H9 (cell line): ENCODE measurements around the gene EHD1. TPM values are rescaled to one million over a fixed set of nuclear protein-coding genes. Genes with fewer than 3 reads are reported as not detected.

Experiments
- DNase-seq: peaks from one replicate; pipeline ENCODE4 v3.0.0-alpha.2; 2017
- H2AFZ ChIP-seq: one replicate; pipeline ENCODE4 v1.6.1; 2013; ENCODE audit warnings: mild to moderate bottlenecking, low read length, control low read depth, moderate library complexity
- H2AK5ac ChIP-seq: 2 replicates; pipeline ENCODE4 v1.6.1; 2013; ENCODE audit warnings: low read length, control low read depth, mixed read lengths; ENCODE audit not compliant: insufficient read length
- H2BK120ac ChIP-seq: one replicate; pipeline ENCODE4 v1.6.1; 2013; ENCODE audit warnings: low read depth, mild to moderate bottlenecking, low read length, control low read depth, inconsistent platforms; ENCODE audit not compliant: poor library complexity, severe bottlenecking
- H2BK12ac ChIP-seq: 2 replicates; pipeline ENCODE4 v1.6.1; 2013; ENCODE audit warnings: low read length, control low read depth, mixed read lengths, low read depth; ENCODE audit not compliant: insufficient read length
- H2BK15ac ChIP-seq: 2 replicates; pipeline ENCODE4 v1.6.1; 2013; ENCODE audit warnings: low read depth, low read length, control low read depth
- H2BK20ac ChIP-seq: one replicate; pipeline ENCODE4 v1.6.1; 2013; ENCODE audit warnings: low read depth, mild to moderate bottlenecking, low read length, control low read depth, inconsistent platforms; ENCODE audit not compliant: poor library complexity, severe bottlenecking
- H2BK5ac ChIP-seq: 2 replicates; pipeline ENCODE4 v1.6.1; 2013; ENCODE audit warnings: low read length, control low read depth, mixed read lengths; ENCODE audit not compliant: insufficient read length
- H3K14ac ChIP-seq: 2 replicates; pipeline ENCODE4 v1.6.1; 2013; ENCODE audit warnings: low read length, control low read depth; ENCODE audit not compliant: insufficient read depth
- H3K18ac ChIP-seq: 2 replicates; pipeline ENCODE4 v1.6.1; 2013; ENCODE audit warnings: low read depth, mild to moderate bottlenecking, mixed read lengths, low read length, control low read depth; ENCODE audit not compliant: insufficient read length
- H3K23ac ChIP-seq: 2 replicates; pipeline ENCODE4 v1.6.1; 2013; ENCODE audit warnings: low read length, control low read depth, mixed read lengths, low read depth; ENCODE audit not compliant: insufficient read length
- H3K23me2 ChIP-seq: 2 replicates; pipeline ENCODE4 v1.6.1; 2013; ENCODE audit warnings: low read depth, mild to moderate bottlenecking, mixed read lengths, low read length, control low read depth; ENCODE audit not compliant: insufficient read length, poor library complexity, severe bottlenecking
- H3K27ac ChIP-seq: 2 replicates; pipeline ENCODE4 v1.5.1; 2013; ENCODE audit warnings: low read length, control low read depth, mixed read lengths, low read depth; ENCODE audit not compliant: insufficient read length
- H3K27me3 ChIP-seq: 2 replicates; pipeline ENCODE4 v1.6.1; 2013; ENCODE audit warnings: low read length, control low read depth, inconsistent platforms; ENCODE audit not compliant: insufficient read depth
- H3K4ac ChIP-seq: 2 replicates; pipeline ENCODE4 v1.6.1; 2013; ENCODE audit warnings: low read depth, mild to moderate bottlenecking, control low read depth, inconsistent platforms, low read length, moderate library complexity
- H3K4me1 ChIP-seq: 2 replicates; pipeline ENCODE4 v1.6.1; 2013; ENCODE audit warnings: low read length, control low read depth, inconsistent platforms; ENCODE audit not compliant: insufficient read depth
- H3K4me2 ChIP-seq: 2 replicates; pipeline ENCODE4 v1.6.1; 2013; ENCODE audit warnings: low read length, control low read depth, mixed read lengths; ENCODE audit not compliant: insufficient read length, insufficient read depth
- H3K56ac ChIP-seq: 2 replicates; pipeline ENCODE4 v1.6.1; 2013; ENCODE audit warnings: low read depth, mild to moderate bottlenecking, mixed read lengths, low read length, control low read depth; ENCODE audit not compliant: insufficient read length
- H3K79me1 ChIP-seq: 2 replicates; pipeline ENCODE4 v1.6.1; 2013; ENCODE audit warnings: low read depth, mild to moderate bottlenecking, moderate library complexity, low read length, control low read depth, inconsistent platforms; ENCODE audit not compliant: insufficient read depth, poor library complexity, severe bottlenecking
- H3K79me2 ChIP-seq: 2 replicates; pipeline ENCODE4 v1.6.1; 2013; ENCODE audit warnings: low read length, control low read depth, inconsistent platforms; ENCODE audit not compliant: insufficient read depth
- H3K9ac ChIP-seq: 2 replicates; pipeline ENCODE4 v1.6.1; 2013; ENCODE audit warnings: low read length, control low read depth, mixed read lengths; ENCODE audit not compliant: insufficient read length; ENCODE audit errors: extremely low read depth
- H3K9me3 ChIP-seq: one replicate; pipeline ENCODE4 v1.6.1; 2013; ENCODE audit warnings: low read depth, low read length, inconsistent platforms; ENCODE audit not compliant: control insufficient read depth
- H3T11ph ChIP-seq: one replicate; pipeline ENCODE4 v1.6.1; 2013; ENCODE audit warnings: mild to moderate bottlenecking, low read length, control low read depth, inconsistent platforms
- H4K20me1 ChIP-seq: one replicate; pipeline ENCODE4 v1.6.1; 2013; ENCODE audit not compliant: control insufficient read depth, insufficient read length, insufficient read depth
- H4K5ac ChIP-seq: 2 replicates; pipeline ENCODE4 v1.6.1; 2013; ENCODE audit warnings: low read depth, mild to moderate bottlenecking, mixed read lengths, low read length, control low read depth; ENCODE audit not compliant: insufficient read length
- H4K8ac ChIP-seq: replicated peaks from 2 replicates; pipeline ENCODE4 v1.6.1; 2013; ENCODE audit warnings: low read length, control low read depth, mixed read lengths, low read depth; ENCODE audit not compliant: insufficient read length
- H4K91ac ChIP-seq: 2 replicates; pipeline ENCODE4 v1.6.1; 2013; ENCODE audit warnings: low read depth, mild to moderate bottlenecking, moderate library complexity, mixed read lengths, low read length, control low read depth; ENCODE audit not compliant: insufficient read length
- H3K27ac Mint-ChIP-seq, 3 experiments: 2 replicates in 2 of 3; 3 replicates in 1 of 3; pipeline ENCODE4 v1.8.0; 2020 to 2021; ENCODE audit warnings: mixed read lengths in 3 of 3, mild to moderate bottlenecking in 1 of 3, moderate library complexity in 1 of 3
- H3K27me3 Mint-ChIP-seq: 2 replicates; pipeline ENCODE4 v1.8.0; 2021; ENCODE audit warnings: low read depth, mild to moderate bottlenecking, moderate library complexity, mixed read lengths
- H3K36me3 Mint-ChIP-seq, 3 experiments: 2 replicates in 2 of 3; 3 replicates in 1 of 3; pipeline ENCODE4 v1.8.0; 2020 to 2021; ENCODE audit warnings: low read depth in 3 of 3, mixed read lengths in 3 of 3; ENCODE audit not compliant: insufficient read depth in 1 of 3
- H3K4me1 Mint-ChIP-seq, 2 experiments: 2 replicates each; pipeline ENCODE4 v1.8.0; 2020; ENCODE audit warnings: mixed read lengths in 2 of 2
- H3K4me3 Mint-ChIP-seq, 2 experiments: 2 replicates in 1 of 2; 3 replicates in 1 of 2; pipeline ENCODE4 v1.8.0; 2020 to 2021; ENCODE audit warnings: mild to moderate bottlenecking in 2 of 2, mixed read lengths in 2 of 2, moderate library complexity in 1 of 2
- H3K9me3 Mint-ChIP-seq, 2 experiments: 2 replicates in 1 of 2; 3 replicates in 1 of 2; pipeline ENCODE4 v1.8.0; 2020; ENCODE audit warnings: mild to moderate bottlenecking in 2 of 2, mixed read lengths in 2 of 2, moderate library complexity in 1 of 2
- WGBS: extraction: QIAGEN DNeasy Blood & Tissue Kit; methylation state at CpG from one replicate; pipeline ENCODE4 v1.1.7; 2013; ENCODE audit warnings: missing lambda C conversion rate, low lambda C conversion rate, mixed read lengths; ENCODE audit not compliant: insufficient read length; ENCODE audit errors: extremely low coverage; 5-methylcytosine and 5-hydroxymethylcytosine counted together
- total RNA-seq: library from RNA; stranded (reverse); gene quantifications from 2 replicates; pipeline ENCODE4 v1.2.1, GENCODE V29; 2021
- TF ChIP-seq, protein P1 (sequence below): fragments of 200-600 bp; sonication (generic); conservative IDR thresholded peaks from 3 replicates; pipeline ENCODE4 v1.8.0; 2021; ENCODE audit warnings: antibody characterized with exemption, mild to moderate bottlenecking

EHD1 gene
- total RNA-seq, 1 experiment from 2014 or later, result 31.0 TPM

GRCh38 chr11:64872790-64873488 is 5.5 kb downstream of the EHD1 start:
- H3K4me2 ChIP-seq, result no peak overlapping the region
- no peak overlapping the region for H2BK120ac ChIP-seq
- H2BK15ac ChIP-seq, result no peak overlapping the region
- H3K27ac ChIP-seq, result no peak overlapping the region
- H3K14ac ChIP-seq, result no peak overlapping the region
- no peaks in the 10 kb centered on the region for H3K9me3 ChIP-seq
- H3K27me3 Mint-ChIP-seq, result peaks cover 7% of the 10 kb centered on the region
- no peak overlapping the region for H4K5ac ChIP-seq
- no peaks in the 10 kb centered on the region for H3K79me2 ChIP-seq
- DNase-seq, result no peak
- no peak overlapping the region for H3K56ac ChIP-seq
- H3K36me3 Mint-ChIP-seq, result peaks cover 5 to 14% (median 8%) of the 10 kb centered on the region in 3 experiments; a peak in 6 of 7 replicates
- H3K27me3 ChIP-seq, result no peaks in the 10 kb centered on the region
- no peak overlapping the region for H3K27ac Mint-ChIP-seq
- no peak overlapping the region for H2BK20ac ChIP-seq
- no peak overlapping the region for H2BK5ac ChIP-seq
- H3K9ac ChIP-seq, result no peak overlapping the region
- H4K91ac ChIP-seq, result no peak overlapping the region
- H3T11ph ChIP-seq, result no peak overlapping the region
- H2BK12ac ChIP-seq, result no peak overlapping the region
- no peak overlapping the region for H3K18ac ChIP-seq
- H3K4me3 Mint-ChIP-seq, result no peak overlapping the region
- H3K4me1 Mint-ChIP-seq, result peaks cover 11 to 15% of the 10 kb centered on the region in 2 experiments
- no peaks in the 10 kb centered on the region for H4K20me1 ChIP-seq
- H3K23ac ChIP-seq, result no peak overlapping the region
- no peak overlapping the region for H3K4ac ChIP-seq
- H2AFZ ChIP-seq, result no peak overlapping the region
- no peaks in the 10 kb centered on the region for H3K79me1 ChIP-seq
- TF ChIP-seq, protein P1, sequence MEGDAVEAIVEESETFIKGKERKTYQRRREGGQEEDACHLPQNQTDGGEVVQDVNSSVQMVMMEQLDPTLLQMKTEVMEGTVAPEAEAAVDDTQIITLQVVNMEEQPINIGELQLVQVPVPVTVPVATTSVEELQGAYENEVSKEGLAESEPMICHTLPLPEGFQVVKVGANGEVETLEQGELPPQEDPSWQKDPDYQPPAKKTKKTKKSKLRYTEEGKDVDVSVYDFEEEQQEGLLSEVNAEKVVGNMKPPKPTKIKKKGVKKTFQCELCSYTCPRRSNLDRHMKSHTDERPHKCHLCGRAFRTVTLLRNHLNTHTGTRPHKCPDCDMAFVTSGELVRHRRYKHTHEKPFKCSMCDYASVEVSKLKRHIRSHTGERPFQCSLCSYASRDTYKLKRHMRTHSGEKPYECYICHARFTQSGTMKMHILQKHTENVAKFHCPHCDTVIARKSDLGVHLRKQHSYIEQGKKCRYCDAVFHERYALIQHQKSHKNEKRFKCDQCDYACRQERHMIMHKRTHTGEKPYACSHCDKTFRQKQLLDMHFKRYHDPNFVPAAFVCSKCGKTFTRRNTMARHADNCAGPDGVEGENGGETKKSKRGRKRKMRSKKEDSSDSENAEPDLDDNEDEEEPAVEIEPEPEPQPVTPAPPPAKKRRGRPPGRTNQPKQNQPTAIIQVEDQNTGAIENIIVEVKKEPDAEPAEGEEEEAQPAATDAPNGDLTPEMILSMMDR, result no peak
- peaks cover 8% of the 10 kb centered on the region for H3K23me2 ChIP-seq
- no peaks in the 10 kb centered on the region for H3K9me3 Mint-ChIP-seq
- no peak overlapping the region for H2AK5ac ChIP-seq
- no peaks in the 10 kb centered on the region; the same call in 1 of the 2 replicates for H3K4me1 ChIP-seq
- no peak overlapping the region for H4K8ac ChIP-seq
- WGBS, result no CpG with 5 or more reads among the region's 8 CpGs
